CD4-positive, alpha-beta T cell (primary cell): ENCODE results near the gene COQ4. TPM values are rescaled to one million over a fixed set of nuclear protein-coding genes. Genes with fewer than 3 reads are reported as not detected.

Source experiments
- ATAC-seq: fragments of 200-7000 bp; cut with Tn5 transposase; one replicate; pipeline ENCODE4 v1.10.0; 2022; ENCODE audit warnings: mild to moderate bottlenecking; ENCODE audit not compliant: poor library complexity
- CTCF ChIA-PET: fragments of 350-600 bp; sonication (Branson Sonifier 250); formaldehyde crosslinking; loops from one replicate; lab custom pipeline; 2021; ENCODE audit warnings: antibody characterized with exemption, inconsistent platforms; lab: Charles Lee
- POLR2A ChIA-PET: fragments of 350-600 bp; sonication (Branson Sonifier 250); formaldehyde crosslinking; loops from one replicate; lab custom pipeline; 2021; ENCODE audit warnings: antibody characterized with exemption, inconsistent platforms; lab: Charles Lee
- DNase-seq, 14 experiments: peaks; one replicate each; pipeline ENCODE4 v3.0.0-alpha.2; 2013 to 2020; ENCODE audit warnings: mixed read lengths in 2 of 14
- H3K27ac ChIP-seq, 2 donors: one replicate each; pipeline versions ENCODE4 v1.5.1 to v1.7.0; 2013; ENCODE audit warnings: low read length in 2 of 2, low read depth in 1 of 2, mild to moderate bottlenecking in 1 of 2
- H3K27me3 ChIP-seq, 2 experiments: 1 replicate in 1 of 2; 2 replicates in 1 of 2; pipeline versions ENCODE4 v1.6.1 to v1.7.0; 2013; ENCODE audit warnings: low read length in 2 of 2, control low read depth in 1 of 2, mild to moderate bottlenecking in 1 of 2, moderate library complexity in 1 of 2; ENCODE audit not compliant: insufficient read depth in 2 of 2, control insufficient read depth in 1 of 2
- H3K36me3 ChIP-seq: one replicate; pipeline ENCODE4 v1.6.1; 2013; ENCODE audit warnings: low read length, control low read depth; ENCODE audit not compliant: insufficient read depth
- H3K4me1 ChIP-seq: one replicate; pipeline ENCODE4 v1.6.1; 2013; ENCODE audit warnings: low read length, control low read depth; ENCODE audit not compliant: insufficient read depth
- H3K4me3 ChIP-seq: one replicate; pipeline ENCODE4 v1.5.1; 2013; ENCODE audit warnings: mild to moderate bottlenecking, low read length, moderate library complexity
- H3K9me3 ChIP-seq, 2 experiments: 1 replicate in 1 of 2; 2 replicates in 1 of 2; pipeline versions ENCODE4 v1.6.1 to v1.7.0; 2013; ENCODE audit warnings: low read length in 2 of 2, mild to moderate bottlenecking in 2 of 2, control low read depth in 1 of 2, moderate library complexity in 1 of 2; ENCODE audit not compliant: control insufficient read depth in 1 of 2, insufficient read depth in 1 of 2
- H3K27ac Mint-ChIP-seq: one replicate; pipeline ENCODE4 v1.8.0; 2020; ENCODE audit warnings: mixed read lengths
- H3K27me3 Mint-ChIP-seq: one replicate; pipeline ENCODE4 v1.8.0; 2021; ENCODE audit warnings: mixed read lengths
- H3K36me3 Mint-ChIP-seq: one replicate; pipeline ENCODE4 v1.8.0; 2021; ENCODE audit warnings: low read depth, mixed read lengths
- H3K4me1 Mint-ChIP-seq: one replicate; pipeline ENCODE4 v1.8.0; 2021; ENCODE audit warnings: low read depth, mixed read lengths
- H3K4me3 Mint-ChIP-seq: one replicate; pipeline ENCODE4 v1.8.0; 2020; ENCODE audit warnings: mild to moderate bottlenecking, mixed read lengths
- H3K9me3 Mint-ChIP-seq: one replicate; pipeline ENCODE4 v1.8.0; 2020; ENCODE audit warnings: mixed read lengths
- CTCF ChIP-seq: fragments of 200-600 bp; IDR thresholded peaks from one replicate; pipeline ENCODE4 v1.8.0; 2022; ENCODE audit warnings: antibody characterized with exemption, mild to moderate bottlenecking
- intact Hi-C, 2 experiments: fragments of 100-400 bp; cut with DNase I in 1 of 2; cut with micrococcal nuclease in 1 of 2; formaldehyde crosslinking; loops; one replicate each; pipeline versions ENCODE4 v1.15.1 to v1.9.0; 2023 to 2025; cut with DNase I, micrococcal nuclease
- total RNA-seq, 174 experiments: library from RNA in 2 of 174; stranded (reverse) in 2 of 174; gene quantifications; one replicate each; pipeline ENCODE4 v1.2.3 and lab custom pipeline; 2021 to 2026

Gene COQ4
- total RNA-seq, 2 experiments from 2014 or later, result 20.7 to 21.7 TPM

DNA sequence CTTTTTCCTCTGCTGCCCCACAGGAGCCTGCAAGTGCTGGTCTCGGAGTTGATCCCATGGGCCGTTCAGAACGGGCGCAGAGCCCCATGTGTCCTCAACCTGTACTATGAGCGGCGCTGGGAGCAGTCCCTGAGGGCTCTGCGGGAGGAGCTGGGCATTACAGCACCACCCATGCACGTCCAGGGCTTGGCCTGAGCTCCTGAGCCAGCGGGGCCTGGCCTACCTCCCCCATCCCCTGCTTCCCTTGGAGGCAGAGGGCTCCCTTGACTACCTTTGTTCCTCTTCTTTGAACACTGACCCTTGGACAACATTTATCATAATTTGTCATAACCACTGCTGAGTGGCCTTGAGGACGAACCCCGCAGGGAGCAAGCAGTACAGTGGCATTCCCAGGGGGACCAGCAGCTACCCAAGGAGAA lies 10.8 kb downstream of the COQ4 start:
- H3K9me3 ChIP-seq, result no peaks in the 10 kb centered on the region
- no peaks in the 10 kb centered on the region for H3K4me1 Mint-ChIP-seq
- no peaks in the 10 kb centered on the region for H3K4me1 ChIP-seq
- no peak for TF ChIP-seq CTCF
- H3K27ac ChIP-seq, result no peak overlapping the region
- DNase-seq (no peak), ATAC-seq (no peak)
- H3K27me3 Mint-ChIP-seq, result no peaks in the 10 kb centered on the region
- ChIA-PET POLR2A (no interaction called here), CTCF (interaction anchor here (1.5 kb wide), 1 partner anchor 8 kb away, joined by 4 read pairs; no protein-coding TSS in a partner anchor)
- no peak overlapping the region for H3K4me3 Mint-ChIP-seq
- H3K4me3 ChIP-seq, result no peak overlapping the region
- intact Hi-C loops, result no loop called here
- peaks cover 18% of the 10 kb centered on the region for H3K36me3 ChIP-seq
- peaks cover 15% of the 10 kb centered on the region for H3K36me3 Mint-ChIP-seq
- H3K9me3 Mint-ChIP-seq, result no peaks in the 10 kb centered on the region
- H3K27me3 ChIP-seq, result no peaks in the 10 kb centered on the region
- H3K27ac Mint-ChIP-seq, result no peak overlapping the region

GRCh38 chr9:128335161-128335560 lies 12.5 kb downstream of the COQ4 start:
- Mint-ChIP-seq H3K9me3 (no peaks in the 10 kb centered on the region), H3K27me3 (no peaks in the 10 kb centered on the region), H3K4me1 (no peaks in the 10 kb centered on the region), H3K36me3 (peaks cover 10% of the 10 kb centered on the region), H3K27ac (no peak overlapping the region), H3K4me3 (no peak overlapping the region)
- H3K4me1 ChIP-seq, result peaks cover 7% of the 10 kb centered on the region
- H3K4me3 ChIP-seq, result no peak overlapping the region
- intact Hi-C loops, result no loop called here
- no peak overlapping the region for H3K27ac ChIP-seq
- CTCF ChIA-PET, result no interaction called here
- no peaks in the 10 kb centered on the region for H3K9me3 ChIP-seq
- no peak for ATAC-seq
- H3K27me3 ChIP-seq, result no peaks in the 10 kb centered on the region
- DNase-seq, result no peak
- POLR2A ChIA-PET, result no interaction called here
- H3K36me3 ChIP-seq, result peaks cover 12% of the 10 kb centered on the region
- no peak for TF ChIP-seq CTCF

DNA sequence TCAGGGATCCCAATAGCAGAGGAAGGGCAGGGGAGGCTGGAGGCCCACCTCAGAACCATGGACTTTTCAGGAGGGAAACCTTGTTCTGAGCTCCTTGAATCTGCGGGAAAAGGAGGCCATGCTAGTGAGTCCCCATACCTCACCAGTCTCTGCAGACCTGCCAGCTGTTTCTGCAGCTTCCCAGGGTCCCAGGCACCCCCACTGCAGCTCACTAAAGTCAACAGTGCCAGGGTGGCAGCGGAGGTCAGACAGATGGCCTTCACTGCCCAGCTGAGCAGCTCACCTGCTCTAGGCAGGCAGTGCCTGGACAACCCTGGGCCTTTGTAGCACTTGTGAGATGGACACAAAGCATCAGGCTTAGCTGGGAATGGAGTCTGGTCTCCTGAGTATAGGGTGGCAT lies 13.3 kb downstream of the COQ4 start:
- CTCF ChIA-PET, result interaction anchor here (2.4 kb wide), 1 partner anchor 26 kb away, joined by 6 read pairs; no protein-coding TSS in a partner anchor
- no peak overlapping the region for H3K27ac Mint-ChIP-seq

More for the DNA sequence above, 13.3 kb downstream of the COQ4 start:
- POLR2A ChIA-PET, result no interaction called here
- H3K27me3 ChIP-seq, result no peaks in the 10 kb centered on the region
- H3K27me3 Mint-ChIP-seq, result no peaks in the 10 kb centered on the region
- no peaks in the 10 kb centered on the region for H3K9me3 Mint-ChIP-seq
- ATAC-seq (no peak), DNase-seq (no peak)
- peaks cover 12% of the 10 kb centered on the region for H3K36me3 ChIP-seq
- intact Hi-C loops, result no loop called here
- no peak overlapping the region for H3K4me3 ChIP-seq
- H3K4me3 Mint-ChIP-seq, result no peak overlapping the region
- no peaks in the 10 kb centered on the region for H3K4me1 Mint-ChIP-seq
- H3K27ac ChIP-seq, result no peak overlapping the region
- H3K4me1 ChIP-seq, result peaks cover 10% of the 10 kb centered on the region
- peaks cover 10% of the 10 kb centered on the region for H3K36me3 Mint-ChIP-seq
- no peaks in the 10 kb centered on the region for H3K9me3 ChIP-seq
- no peak for TF ChIP-seq CTCF
